ENCODE data around the gene MARK3. TPM values are rescaled to one million over a fixed set of nuclear protein-coding genes. Genes with fewer than 3 reads are reported as not detected.

Gene MARK3
- total and polyA plus RNA-seq, 2 of the 13 experiments (the other 11 are each of a cell fraction or from before 2014, with no cell fraction given): 47.7 to 56.6 TPM

- TF ChIP-seq ZNF709 (CRISPR knock-in tag; IDR thresholded peaks at IDR 0.05) (0 out of 2 replicates have a peak, but pooled peaks have one; percentile 43), ZNF609 (CRISPR knock-in tag; IDR thresholded peaks at IDR 0.05; ENCODE audit: borderline replicate concordance) (no peak), POLR2AphosphoS5 (IDR thresholded peaks at IDR 0.05; ENCODE audit: low read depth, low read length) (peak; percentile 85), ZNF704 (CRISPR knock-in tag; IDR thresholded peaks at IDR 0.05; ENCODE audit: borderline replicate concordance) (0 out of 2 replicates have a peak, but pooled peaks have one; percentile 31), SYNCRIP (IDR thresholded peaks at IDR 0.05; ENCODE audit: insufficient read depth, low read depth, low read length) (no peak), KDM4B (CRISPR knock-in tag; IDR thresholded peaks at IDR 0.05) (peak; percentile 37; the same call in 1 of the 2 replicates), POLR2G (IDR thresholded peaks at IDR 0.05; ENCODE audit: low read depth, low read length) (peak; percentile 85), SP2 (CRISPR knock-in tag; IDR thresholded peaks at IDR 0.05) (no peak; the same call in 1 of the 2 replicates), ZNF83 (CRISPR knock-in tag; IDR thresholded peaks at IDR 0.05; ENCODE audit: borderline replicate concordance) (no peak), E2F1 (CRISPR knock-in tag; IDR thresholded peaks at IDR 0.05) (peak; percentile 40), MED1 (CRISPR knock-in tag; IDR thresholded peaks at IDR 0.05) (peak; percentile 33; the same call in 1 of the 2 replicates), IKZF1 (IDR thresholded peaks at IDR 0.05) (no peak), ZNF644 (CRISPR knock-in tag; IDR thresholded peaks at IDR 0.05; ENCODE audit: low read depth) (peak; percentile 76), HMGXB4 (CRISPR knock-in tag; IDR thresholded peaks at IDR 0.05; ENCODE audit: borderline replicate concordance in 1 of 2, low read depth in 1 of 2) (peak in 1 of 2 experiments; percentile 47; a peak in 2 of 4 replicates), PHF20 (CRISPR knock-in tag; IDR thresholded peaks at IDR 0.05) (peak; percentile 86), ETV5 (CRISPR knock-in tag; IDR thresholded peaks at IDR 0.05; ENCODE audit: borderline replicate concordance) (peak; percentile 42; the same call in 1 of the 2 replicates), MTF1 (CRISPR knock-in tag; IDR thresholded peaks at IDR 0.05) (0 out of 2 replicates have a peak, but pooled peaks have one; percentile 7), ZNF143 (CRISPR knock-in tag; IDR thresholded peaks at IDR 0.05) (peak; percentile 84)
Observed at GRCh38 chr14:103528587-103529382, 143.6 kb downstream of the MARK3 start, which contains the start of gene TRMT61A (continued).
